Gastrocnemius medialis (tissue), 4 donors: ENCODE data around the gene C20orf96. TPM values are rescaled to one million over a fixed set of nuclear protein-coding genes. Genes with fewer than 3 reads are reported as not detected.

Experiments
- ATAC-seq, 2 donors: fragments of 150-250 bp; one replicate each; pipeline ENCODE4 v1.9.1; 2016
- DNase-seq, 2 donors: peaks; one replicate each; pipeline ENCODE4 v3.0.0-alpha.2; 2019
- H3K27ac ChIP-seq, 4 donors: fragments of 200-600 bp; sonication (generic); 1 replicate in 1 of 4; 2 replicates in 3 of 4; pipeline ENCODE4 v1.5.1; 2016 to 2018; ENCODE audit warnings: mild to moderate bottlenecking in 2 of 4, moderate library complexity in 1 of 4
- H3K27me3 ChIP-seq, 3 donors: fragments of 200-600 bp; sonication (generic) in 2 of 3; 1 replicate in 1 of 3; 2 replicates in 2 of 3; pipeline versions ENCODE4 v1.5.1 to v1.6.0; 2016 to 2019; ENCODE audit warnings: mild to moderate bottlenecking in 1 of 3, moderate library complexity in 1 of 3
- H3K36me3 ChIP-seq, 2 donors: fragments of 200-600 bp; sonication (generic) in 1 of 2; one replicate each; pipeline ENCODE4 v1.5.1; 2017 to 2018
- H3K4me1 ChIP-seq, 2 donors: fragments of 200-600 bp; sonication (generic) in 1 of 2; one replicate each; pipeline ENCODE4 v1.5.1; 2016 to 2017; ENCODE audit warnings: mild to moderate bottlenecking in 2 of 2
- H3K4me3 ChIP-seq, 4 donors: fragments of 200-600 bp; sonication (generic) in 3 of 4; 1 replicate in 1 of 4; 2 replicates in 3 of 4; pipeline ENCODE4 v1.5.1; 2016 to 2019; ENCODE audit warnings: mild to moderate bottlenecking in 2 of 4
- H3K9me3 ChIP-seq, 3 donors: fragments of 200-600 bp; sonication (generic) in 2 of 3; 1 replicate in 1 of 3; 2 replicates in 2 of 3; pipeline ENCODE4 v1.5.1; 2016 to 2019
- CTCF ChIP-seq, 5 experiments: fragments of 450-650 bp in 3 of 5; fragments of 200-600 bp in 2 of 5; sonication (generic) in 2 of 5; IDR thresholded peaks in 4 of 5; conservative IDR thresholded peaks in 1 of 5; 1 replicate in 4 of 5; 2 replicates in 1 of 5; pipeline ENCODE4 v1.5.1; 2016 to 2019; ENCODE audit warnings: antibody characterized with exemption in 5 of 5, mild to moderate bottlenecking in 3 of 5, moderate library complexity in 3 of 5
- POLR2A ChIP-seq, 2 donors: fragments of 450-650 bp; IDR thresholded peaks; one replicate each; pipeline ENCODE4 v1.6.1; 2017; ENCODE audit warnings: antibody characterized with exemption in 2 of 2, mild to moderate bottlenecking in 2 of 2, moderate library complexity in 2 of 2
- in situ Hi-C, 4 donors: fragments of 200-750 bp; cut with MboI; loops; one replicate each; pipeline versions ENCODE4 v1.15.0 to v1.8.0; 2017; ENCODE audit warnings: low sequenced_read_pairs in 4 of 4
- intact Hi-C: fragments of 100-400 bp; cut with DNase I; formaldehyde crosslinking; loops from one replicate; pipeline ENCODE4 v1.15.1; 2023; ENCODE audit warnings: low total_unique reads
- total RNA-seq, 4 donors: library from RNA; depleted of rRNA; stranded (reverse); fragments of >200 nt; gene quantifications; one replicate each; pipeline versions ENCODE4 v1.1.0 to v1.2.3, GENCODE V29; 2016

The C20orf96 gene
- total RNA-seq, 4 donors from 2014 or later = 0.19 to 1.5 (median 0.58) TPM; not detected in 1

- no peaks in the 10 kb centered on the region for H3K9me3 ChIP-seq
- peak overlapping the region; percentile 62 to 93 (median 72) for H3K27ac ChIP-seq
- no peaks in the 10 kb centered on the region for H3K36me3 ChIP-seq
- H3K27me3 ChIP-seq = peaks cover 0 to 7% (median 2%) of the 10 kb centered on the region in 3 donors
- intact Hi-C loops = loop anchor here (5.0 to 10.0 kb wide), 2 partner anchors 119 to 798 kb away; no protein-coding TSS in a partner anchor
- DNase-seq = no peak
- in situ Hi-C loops = no loop called here
- no peak for ATAC-seq
- TF ChIP-seq CTCF (IDR thresholded peaks at IDR 0.05 in 4 of 5, conservative IDR thresholded peaks at IDR 0.05 in 1 of 5) = no peak
- no peak for TF ChIP-seq POLR2A (IDR thresholded peaks at IDR 0.05)
- peak overlapping the region; percentile 51 to 71 (median 64) for H3K4me3 ChIP-seq
- peaks cover 5% of the 10 kb centered on the region in 2 donors for H3K4me1 ChIP-seq
These were observed 36.2 kb upstream of the C20orf96 start for GRCh38 chr20:326645-327185.

GRCh38 chr20:325889-326644 lies 35.5 kb upstream of the C20orf96 start:
- intact Hi-C loops (loop anchor here (5.0 to 10.0 kb wide), 2 partner anchors 119 to 799 kb away; no protein-coding TSS in a partner anchor), in situ Hi-C loops (no loop called here)
- peaks cover 5% of the 10 kb centered on the region in 2 donors for H3K4me1 ChIP-seq
- no peaks in the 10 kb centered on the region for H3K36me3 ChIP-seq
- TF ChIP-seq CTCF (IDR thresholded peaks at IDR 0.05 in 4 of 5, conservative IDR thresholded peaks at IDR 0.05 in 1 of 5) = no peak
- no peak for TF ChIP-seq POLR2A (IDR thresholded peaks at IDR 0.05)
- ATAC-seq = no peak
- peak overlapping the region; percentile 50 to 71 (median 57) for H3K4me3 ChIP-seq
- peaks cover 0 to 7% (median 2%) of the 10 kb centered on the region in 3 donors for H3K27me3 ChIP-seq
- peak in 1 of 2 donors; percentile 37 for DNase-seq
- H3K27ac ChIP-seq = peak overlapping the region; percentile 28 to 93 (median 72)
- no peaks in the 10 kb centered on the region for H3K9me3 ChIP-seq

GRCh38 chr20:325045-325888 lies 34.7 kb upstream of the C20orf96 start, which contains the start of gene SOX12:
TSS of gene SOX12 (plus strand) at chr20:325552. CDS start at chr20:325925, 373 bp downstream.
- Histone ChIP-seq H3K4me1 (peaks cover 5% of the 10 kb centered on the region in 2 donors), H3K27ac (peak within 1 kb of the TSS; percentile 80 to 93 (median 86)), H3K9me3 (no peaks in the 10 kb centered on the region), H3K27me3 (peaks cover 0 to 7% (median 2%) of the 10 kb centered on the region in 3 donors), H3K4me3 (peak within 1 kb of the TSS; percentile 67 to 73 (median 70)), H3K36me3 (no peaks in the 10 kb centered on the region)
- no peak for TF ChIP-seq CTCF (IDR thresholded peaks at IDR 0.05 in 4 of 5, conservative IDR thresholded peaks at IDR 0.05 in 1 of 5)
- TF ChIP-seq POLR2A (IDR thresholded peaks at IDR 0.05) = peak; percentile 65 to 77
- DNase-seq = peak; percentile 91 to 92
- in situ Hi-C loops = no loop called here
- intact Hi-C loops = loop anchor here (5.0 to 10.0 kb wide), 2 partner anchors 118 to 800 kb away; no protein-coding TSS in a partner anchor
- ATAC-seq = peak; percentile 79 to 83
